Endothelial cell of umbilical vein (primary cell): ENCODE measurements around the gene ZBTB20. TPM values are rescaled to one million over a fixed set of nuclear protein-coding genes. Genes with fewer than 3 reads are reported as not detected.

Source experiments
- BruUV-seq: library from RNA; stranded (reverse); fragments of 400-500 nt; replicated peaks from 2 replicates; lab custom pipeline; 2021; lab: Mats Ljungman, UMichigan
- CTCF ChIA-PET: fragments of 300-600, 350-600 bp; sonication (Branson Sonifier 250); formaldehyde crosslinking; loops from one replicate; lab custom pipeline; 2021; ENCODE audit warnings: antibody characterized with exemption, inconsistent platforms; lab: Charles Lee
- POLR2A ChIA-PET: fragments of 300-600, 350-600 bp; sonication (Branson Sonifier 250); formaldehyde crosslinking; loops from one replicate; lab custom pipeline; 2021; ENCODE audit warnings: antibody characterized with exemption, inconsistent platforms; lab: Charles Lee
- DNase-seq: peaks from one replicate; pipeline ENCODE4 v3.0.0-alpha.2; 2011; ENCODE audit warnings: low read depth, low spot score
- FAIRE-seq: peaks from 2 replicates; lab custom pipeline; 2011; peaks lifted over from hg19 to GRCh38; lab: Jason Lieb, UNC
- H2AFZ ChIP-seq: 2 replicates; pipeline ENCODE4 v1.6.0; 2012; ENCODE audit warnings: low read depth, low read length, control low read depth, inconsistent platforms
- H3K27ac ChIP-seq: 2 replicates; pipeline ENCODE4 v1.5.1; 2011; ENCODE audit warnings: low read depth, mild to moderate bottlenecking, control low read depth, low read length, moderate library complexity; ENCODE audit not compliant: insufficient read depth
- H3K27me3 ChIP-seq, 2 experiments: 2 replicates each; pipeline versions ENCODE4 v1.6.0 to v1.6.1; 2011; ENCODE audit warnings: low read length in 2 of 2, mixed read lengths in 1 of 2; ENCODE audit not compliant: control insufficient read depth in 2 of 2, insufficient read depth in 2 of 2
- H3K36me3 ChIP-seq, 2 experiments: 2 replicates in 1 of 2; 3 replicates in 1 of 2; pipeline ENCODE4 v1.5.1; 2011; ENCODE audit warnings: low read length in 2 of 2, mild to moderate bottlenecking in 1 of 2, moderate library complexity in 1 of 2; ENCODE audit not compliant: control insufficient read depth in 2 of 2, insufficient read depth in 2 of 2; ENCODE audit errors: extremely low read depth in 1 of 2
- H3K4me1 ChIP-seq: 3 replicates; pipeline ENCODE4 v1.5.1; 2011; ENCODE audit warnings: mild to moderate bottlenecking, low read length; ENCODE audit not compliant: control insufficient read depth, insufficient read depth; ENCODE audit errors: extremely low read depth
- H3K4me2 ChIP-seq: 2 replicates; pipeline ENCODE4 v1.6.1; 2011; ENCODE audit warnings: low read length, control low read depth, mixed read lengths; ENCODE audit not compliant: insufficient read depth
- H3K4me3 ChIP-seq, 3 experiments: fragments of 200-600 bp in 1 of 3; sonication (generic), shearing (Covaris generic) in 1 of 3; replicated peaks in 1 of 3; 2 replicates each; pipeline ENCODE4 v1.5.1; 2011 to 2016; ENCODE audit warnings: control low read depth in 3 of 3, low read length in 3 of 3, mild to moderate bottlenecking in 2 of 3, inconsistent platforms in 1 of 3, low read depth in 1 of 3, moderate library complexity in 1 of 3; ENCODE audit not compliant: insufficient read depth in 1 of 3
- H3K79me2 ChIP-seq: 2 replicates; pipeline ENCODE4 v1.6.0; 2012; ENCODE audit warnings: low read length, inconsistent platforms; ENCODE audit not compliant: control insufficient read depth, insufficient read depth
- H3K9ac ChIP-seq: replicated peaks from 2 replicates; pipeline ENCODE3; 2011; ENCODE audit warnings: low read length, control low read depth; ENCODE audit not compliant: insufficient read depth; ENCODE audit errors: extremely low read depth
- H3K9me1 ChIP-seq: replicated peaks from 3 replicates; pipeline ENCODE4 v1.6.0; 2011; ENCODE audit warnings: mild to moderate bottlenecking, low read length; ENCODE audit not compliant: control insufficient read depth, insufficient read depth; ENCODE audit errors: extremely low read depth
- H3K9me3 ChIP-seq: replicated peaks from 2 replicates; pipeline ENCODE4 v1.5.1; 2012; ENCODE audit warnings: low read length, inconsistent platforms; ENCODE audit not compliant: control insufficient read depth, insufficient read depth
- H4K20me1 ChIP-seq: replicated peaks from 2 replicates; pipeline ENCODE3; 2011; ENCODE audit warnings: mild to moderate bottlenecking, low read length; ENCODE audit not compliant: control insufficient read depth, insufficient read depth; ENCODE audit errors: extremely low read depth
- CTCF ChIP-seq, 2 donors: IDR thresholded peaks; 1 replicate in 1 of 2; 2 replicates in 1 of 2; pipeline ENCODE4 v1.5.1; 2011; ENCODE audit warnings: low read length in 2 of 2, mild to moderate bottlenecking in 2 of 2, moderate library complexity in 2 of 2, control low read depth in 1 of 2, inconsistent platforms in 1 of 2, low read depth in 1 of 2; ENCODE audit not compliant: insufficient read depth in 1 of 2; ENCODE audit errors: extremely low read depth in 1 of 2
- EZH2 ChIP-seq: IDR thresholded peaks from 2 replicates; pipeline ENCODE4 v1.6.1; 2012; ENCODE audit warnings: borderline replicate concordance, low read depth, mild to moderate bottlenecking, moderate library complexity, low read length, inconsistent platforms; ENCODE audit not compliant: severe bottlenecking
- GATA2 ChIP-seq: IDR thresholded peaks from 2 replicates; pipeline ENCODE4 v1.7.0; 2011; ENCODE audit warnings: low read depth, mild to moderate bottlenecking, moderate library complexity, mixed read lengths, low read length; ENCODE audit not compliant: insufficient read length, insufficient read depth
- JUN ChIP-seq: IDR thresholded peaks from 2 replicates; pipeline ENCODE4 v1.6.1; 2011; ENCODE audit warnings: borderline replicate concordance, low read depth; ENCODE audit not compliant: insufficient read length, insufficient read depth
- POLR2A ChIP-seq: IDR thresholded peaks from 2 replicates; pipeline ENCODE4 v1.6.1; 2012; ENCODE audit warnings: low read depth, mild to moderate bottlenecking, control low read depth, low read length
- dilution Hi-C: fragments of 300-500 bp; cut with MboI; formaldehyde crosslinking; loops from one replicate; pipeline ENCODE4 v1.15.0; 2019; ENCODE audit warnings: low sequenced_read_pairs; ENCODE audit not compliant: extremely low pct_ligation_motif_present
- intact Hi-C: fragments of 100-400 bp; cut with micrococcal nuclease; formaldehyde crosslinking; loops from one replicate; pipeline ENCODE4 v1.10.0; 2022
- polyA plus RNA-seq, 4 experiments: library from polyadenylated mRNA; depleted of rRNA in 3 of 4; stranded (reverse) in 3 of 4; unstranded in 1 of 4; fragments of >200 nt; gene quantifications; 2 replicates each; pipeline versions ENCODE4 v1.2.1 to v1.2.3, GENCODE V29; 2011 to 2012; ENCODE audit warnings: missing spikeins in 1 of 4
- total RNA-seq: library from RNA; stranded (reverse); gene quantifications from 2 replicates; pipeline ENCODE4 v1.2.3, GENCODE V29; 2021

Gene ZBTB20
- total and polyA plus RNA-seq, 2 donors (not counting 3 experiments of a cell fraction or from before 2014, with no cell fraction given): 2.1 to 20.5 TPM

DNA sequence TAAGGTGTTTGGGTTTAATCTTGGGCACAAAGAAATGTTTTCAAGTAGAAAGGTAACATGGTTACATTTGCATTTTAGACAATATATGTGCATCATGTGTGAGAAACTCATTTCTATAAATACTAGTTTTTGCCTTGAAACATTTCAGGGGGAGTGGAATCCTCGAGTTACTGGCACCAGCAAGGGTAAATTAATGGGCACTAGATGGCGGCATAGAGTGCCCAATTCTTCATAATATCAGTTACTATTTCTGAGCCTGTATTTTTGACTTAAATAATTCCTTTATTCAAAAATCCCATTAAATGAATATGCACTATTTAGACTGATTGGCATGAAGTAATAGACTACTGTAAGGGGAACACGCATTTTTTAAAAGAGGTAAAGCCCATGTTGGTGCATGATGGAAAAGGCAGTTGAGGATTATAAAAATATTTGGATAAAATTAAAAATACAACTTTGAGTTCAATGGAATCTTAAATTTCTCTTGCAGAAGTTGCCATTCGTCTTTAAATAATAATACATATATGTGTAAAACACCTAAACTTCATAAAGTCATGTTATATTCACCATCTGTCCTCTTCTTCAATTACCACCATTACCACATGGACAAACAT lies 106.3 kb downstream of the ZBTB20 start:
- TF ChIP-seq CTCF (IDR thresholded peaks at IDR 0.05; ENCODE audit: extremely low read depth in 1 of 2, insufficient read depth in 1 of 2, low read depth in 1 of 2, low read length in 2 of 2) (peak; percentile 58 to 59), JUN (no peak)
- Histone ChIP-seq H3K4me2 (no peak overlapping the region), H3K36me3 (no peaks in the 10 kb centered on the region), H4K20me1 (no peaks in the 10 kb centered on the region), H2AFZ (no peak overlapping the region), H3K79me2 (no peaks in the 10 kb centered on the region), H3K9me3 (no peaks in the 10 kb centered on the region), H3K9ac (no peak overlapping the region), H3K27ac (no peak overlapping the region), H3K4me3 (no peak overlapping the region), H3K4me1 (no peaks in the 10 kb centered on the region), H3K27me3 (no peaks in the 10 kb centered on the region), H3K9me1 (no peaks in the 10 kb centered on the region)
- FAIRE-seq (no peak), DNase-seq (peak; percentile 67)
- intact Hi-C loops (loop anchor here (1.0 to 2.0 kb wide), 5 partner anchors 52 to 774 kb away; no protein-coding TSS in a partner anchor), dilution Hi-C loops (no loop called here)
- ChIA-PET POLR2A (no interaction called here), CTCF (interaction anchor here (0.7 to 2.4 kb wide), 6 partner anchors 12 to 656 kb away, joined by 3 to 24 read pairs (median 5); no protein-coding TSS in a partner anchor)
- no TSS peak for BruUV-seq

- Histone ChIP-seq H3K4me2 (no peak overlapping the region), H3K4me1 (no peaks in the 10 kb centered on the region), H3K79me2 (no peaks in the 10 kb centered on the region), H3K9me3 (no peaks in the 10 kb centered on the region), H3K9ac (no peak overlapping the region), H3K4me3 (no peak overlapping the region), H3K27ac (no peak overlapping the region), H2AFZ (no peak overlapping the region), H3K36me3 (no peaks in the 10 kb centered on the region), H4K20me1 (no peaks in the 10 kb centered on the region), H3K9me1 (no peaks in the 10 kb centered on the region), H3K27me3 (no peaks in the 10 kb centered on the region)
- no peak for DNase-seq
- intact Hi-C loops (loop anchor here (1.0 to 2.0 kb wide), 5 partner anchors 52 to 775 kb away; no protein-coding TSS in a partner anchor), dilution Hi-C loops (no loop called here)
- no TSS peak for BruUV-seq
- no peak for FAIRE-seq
- POLR2A ChIA-PET: no interaction called here
- TF ChIP-seq EZH2 (no peak), GATA2 (no peak), JUN (no peak), CTCF (IDR thresholded peaks at IDR 0.05; ENCODE audit: extremely low read depth in 1 of 2, insufficient read depth in 1 of 2, low read depth in 1 of 2, low read length in 2 of 2) (no peak), POLR2A (no peak)
- CTCF ChIA-PET: interaction anchor here (0.6 to 1.3 kb wide), 5 partner anchors 9 to 653 kb away, joined by 3 to 6 read pairs (median 3); no protein-coding TSS in a partner anchor
These were observed 106.8 kb downstream of the ZBTB20 start for GRCh38 chr3:115040246-115040645.
